ENCODE data around the gene CDH11. TPM values are rescaled to one million over a fixed set of nuclear protein-coding genes. Genes with fewer than 3 reads are reported as not detected.

Gene CDH11
- total RNA-seq, 1 donor from 2014 or later = 31.7 TPM

DNA sequence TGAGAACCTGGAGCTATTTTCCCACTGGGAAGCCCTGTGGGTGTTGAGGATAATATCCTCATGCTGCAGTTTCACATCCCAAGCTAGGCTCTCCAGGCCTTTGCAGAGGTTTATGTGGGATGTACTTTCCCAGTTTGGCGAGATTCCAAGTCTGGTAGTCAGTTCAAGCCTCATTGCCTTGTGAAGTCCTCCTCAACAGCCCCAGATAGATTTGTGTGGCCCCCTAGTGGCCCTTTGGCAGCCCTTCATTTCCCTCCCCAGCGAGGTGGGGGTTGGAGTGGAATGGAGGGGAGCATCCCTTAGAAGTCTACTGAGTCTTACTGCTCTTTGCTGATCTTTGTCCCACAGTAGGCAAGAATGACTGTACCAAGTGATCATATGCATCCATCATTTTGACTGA lies 137.9 kb downstream of the CDH11 start:
- DNase-seq (ENCODE audit: low read depth, low spot score) = peak; percentile 8
- TF ChIP-seq, protein P1, sequence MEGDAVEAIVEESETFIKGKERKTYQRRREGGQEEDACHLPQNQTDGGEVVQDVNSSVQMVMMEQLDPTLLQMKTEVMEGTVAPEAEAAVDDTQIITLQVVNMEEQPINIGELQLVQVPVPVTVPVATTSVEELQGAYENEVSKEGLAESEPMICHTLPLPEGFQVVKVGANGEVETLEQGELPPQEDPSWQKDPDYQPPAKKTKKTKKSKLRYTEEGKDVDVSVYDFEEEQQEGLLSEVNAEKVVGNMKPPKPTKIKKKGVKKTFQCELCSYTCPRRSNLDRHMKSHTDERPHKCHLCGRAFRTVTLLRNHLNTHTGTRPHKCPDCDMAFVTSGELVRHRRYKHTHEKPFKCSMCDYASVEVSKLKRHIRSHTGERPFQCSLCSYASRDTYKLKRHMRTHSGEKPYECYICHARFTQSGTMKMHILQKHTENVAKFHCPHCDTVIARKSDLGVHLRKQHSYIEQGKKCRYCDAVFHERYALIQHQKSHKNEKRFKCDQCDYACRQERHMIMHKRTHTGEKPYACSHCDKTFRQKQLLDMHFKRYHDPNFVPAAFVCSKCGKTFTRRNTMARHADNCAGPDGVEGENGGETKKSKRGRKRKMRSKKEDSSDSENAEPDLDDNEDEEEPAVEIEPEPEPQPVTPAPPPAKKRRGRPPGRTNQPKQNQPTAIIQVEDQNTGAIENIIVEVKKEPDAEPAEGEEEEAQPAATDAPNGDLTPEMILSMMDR (conservative IDR thresholded peaks at IDR 0.05) = peak; percentile 57
- Mint-ChIP-seq H3K27ac (ENCODE audit: unreplicated experiment) (no peak overlapping the region), H3K4me3 (no peak overlapping the region), H3K4me1 (no peaks in the 10 kb centered on the region), H3K36me3 (ENCODE audit: low read depth) (peaks cover 4% of the 10 kb centered on the region), H3K27me3 (ENCODE audit: low read depth) (no peaks in the 10 kb centered on the region), H3K9me3 (no peaks in the 10 kb centered on the region)

DNA sequence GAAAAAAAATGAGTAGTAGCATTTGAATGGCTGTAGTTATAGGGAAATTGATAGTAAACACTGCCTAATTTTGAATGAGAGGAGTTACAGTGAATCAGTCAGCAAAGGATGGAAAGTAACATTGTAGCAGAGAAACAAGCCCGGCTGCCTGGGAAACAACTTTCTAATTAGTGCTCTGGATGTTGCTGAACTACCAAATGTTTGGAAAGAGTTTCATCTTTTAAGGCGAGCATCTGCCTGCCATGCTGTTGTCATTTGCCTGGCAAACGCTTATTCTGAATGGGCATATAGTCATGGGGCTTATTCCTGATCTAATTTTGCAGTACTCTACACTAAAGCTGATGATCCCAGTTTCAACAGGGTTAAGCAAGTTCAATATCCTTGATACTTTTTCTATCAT lies 138.6 kb downstream of the CDH11 start:
- no peak for DNase-seq (ENCODE audit: low read depth, low spot score)
- H3K27ac Mint-ChIP-seq (ENCODE audit: unreplicated experiment) = no peak overlapping the region
- TF ChIP-seq, protein P1 (conservative IDR thresholded peaks at IDR 0.05) = no peak

GRCh38 chr16:64982581-64982980 lies 139.3 kb downstream of the CDH11 start:
- peaks cover 3% of the 10 kb centered on the region for H3K36me3 Mint-ChIP-seq (ENCODE audit: low read depth)
- H3K27me3 Mint-ChIP-seq (ENCODE audit: low read depth) = no peaks in the 10 kb centered on the region
- DNase-seq (ENCODE audit: low read depth, low spot score) = no peak
- H3K27ac Mint-ChIP-seq (ENCODE audit: unreplicated experiment) = no peak overlapping the region
- TF ChIP-seq, protein P1 (conservative IDR thresholded peaks at IDR 0.05) = no peak
- no peak overlapping the region for H3K4me3 Mint-ChIP-seq
- H3K9me3 Mint-ChIP-seq = no peaks in the 10 kb centered on the region
- no peaks in the 10 kb centered on the region for H3K4me1 Mint-ChIP-seq

More for the DNA sequence above, 138.6 kb downstream of the CDH11 start:
- Mint-ChIP-seq H3K4me1 (no peaks in the 10 kb centered on the region), H3K27me3 (ENCODE audit: low read depth) (no peaks in the 10 kb centered on the region), H3K4me3 (no peak overlapping the region), H3K9me3 (no peaks in the 10 kb centered on the region), H3K36me3 (ENCODE audit: low read depth) (peaks cover 3% of the 10 kb centered on the region)

DNA sequence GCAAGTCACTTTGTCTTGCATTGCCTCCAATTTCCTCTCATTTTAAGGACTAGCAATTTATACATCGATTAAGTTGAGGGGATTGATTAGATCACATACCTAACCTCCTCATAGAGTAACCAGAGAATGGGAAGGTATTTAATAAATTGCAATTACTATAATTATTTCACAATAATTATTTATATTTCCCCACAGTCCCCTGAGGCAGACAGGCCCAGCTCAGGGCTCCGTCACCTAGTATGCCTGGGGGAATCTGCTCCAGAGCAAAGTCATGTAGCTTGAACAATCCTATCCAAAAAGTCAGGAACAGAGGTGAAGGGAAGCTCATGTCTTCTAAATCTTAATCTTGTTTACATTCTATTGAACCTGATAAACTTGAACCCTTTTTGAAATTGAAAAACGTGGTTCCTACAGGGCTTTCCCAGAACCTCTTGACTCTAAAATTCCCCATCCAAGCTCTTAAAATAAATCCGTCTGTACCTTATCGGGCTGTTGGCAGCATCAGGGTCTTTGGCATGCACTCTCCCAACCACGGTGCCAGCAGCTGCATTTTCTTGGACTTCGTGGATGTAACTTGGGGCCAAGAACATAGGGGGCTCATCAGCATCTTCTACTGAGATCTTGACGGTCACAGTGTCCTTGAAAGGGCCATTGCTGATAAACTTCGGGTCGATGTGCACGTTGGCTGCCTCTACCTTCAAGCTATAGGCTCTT lies 140.1 kb downstream of the CDH11 start:
- H3K4me3 Mint-ChIP-seq = no peak overlapping the region
- no peak for DNase-seq (ENCODE audit: low read depth, low spot score)
- TF ChIP-seq, protein P1 (conservative IDR thresholded peaks at IDR 0.05) = no peak
- H3K27me3 Mint-ChIP-seq (ENCODE audit: low read depth) = no peaks in the 10 kb centered on the region
- no peak overlapping the region for H3K27ac Mint-ChIP-seq (ENCODE audit: unreplicated experiment)
- H3K9me3 Mint-ChIP-seq = no peaks in the 10 kb centered on the region
- peaks cover 3% of the 10 kb centered on the region for H3K36me3 Mint-ChIP-seq (ENCODE audit: low read depth)
- no peaks in the 10 kb centered on the region for H3K4me1 Mint-ChIP-seq

DNA sequence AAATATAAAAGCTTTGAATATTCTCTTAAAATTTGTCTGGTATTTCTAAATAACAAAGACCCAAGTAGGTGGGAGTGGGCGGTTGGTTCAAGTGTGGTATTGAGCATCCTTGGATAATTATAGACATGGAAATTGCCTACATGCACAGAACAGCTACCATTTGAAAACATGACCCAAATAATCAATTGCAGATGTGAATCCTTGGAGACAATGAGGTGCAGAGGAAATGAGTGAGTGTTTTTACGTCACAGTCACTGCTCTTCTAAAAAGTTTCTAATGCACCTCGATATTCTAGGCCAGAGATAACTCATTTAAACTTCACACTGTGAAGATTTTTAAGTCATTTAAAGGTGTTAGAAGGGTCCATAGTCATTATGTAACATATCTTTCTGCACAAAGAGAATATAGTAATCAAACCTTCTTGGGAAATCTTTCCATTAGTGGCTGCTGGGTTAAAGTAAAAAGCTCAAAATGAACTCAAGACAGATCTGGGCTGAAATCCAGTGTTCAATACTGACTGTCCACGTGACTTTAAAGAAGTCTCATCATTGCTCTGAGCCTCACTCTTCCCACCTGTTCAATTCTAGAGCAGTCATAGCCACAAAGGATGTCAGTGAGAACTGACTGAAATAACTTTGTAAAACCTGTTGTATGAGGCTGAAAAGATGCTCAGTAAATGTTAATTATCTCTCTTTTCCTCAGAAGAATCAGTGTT lies 144.5 kb downstream of the CDH11 start:
- TF ChIP-seq, protein P1 (conservative IDR thresholded peaks at IDR 0.05) = no peak
- peaks cover 3% of the 10 kb centered on the region for H3K27me3 Mint-ChIP-seq (ENCODE audit: low read depth)
- peaks cover 6% of the 10 kb centered on the region for H3K4me1 Mint-ChIP-seq
- H3K36me3 Mint-ChIP-seq (ENCODE audit: low read depth) = peaks cover 8% of the 10 kb centered on the region
- no peaks in the 10 kb centered on the region for H3K9me3 Mint-ChIP-seq
- H3K4me3 Mint-ChIP-seq = no peak overlapping the region
- DNase-seq (ENCODE audit: low read depth, low spot score) = no peak
- no peak overlapping the region for H3K27ac Mint-ChIP-seq (ENCODE audit: unreplicated experiment)
